HEK293 (cell line): ENCODE data around the gene STAMBPL1.

Experiments
- CTCF ChIA-PET: fragments of 350-600 bp; formaldehyde crosslinking; extraction: SDS; loops from one replicate; lab custom pipeline; 2021; ENCODE audit warnings: antibody characterized with exemption; lab: Yijun Ruan, JAX
- POLR2A ChIA-PET: fragments of 300-600 bp; formaldehyde crosslinking; extraction: SDS; loops from one replicate; lab custom pipeline; 2020; ENCODE audit warnings: antibody characterized with exemption, inconsistent platforms; lab: Yijun Ruan, JAX
- H3K27ac ChIP-seq: fragments of 200-500 bp; sonication (Bioruptor generic); 2 replicates; pipeline ENCODE4 v1.5.1; 2014; ENCODE audit warnings: low read depth, low read length, control low read depth, inconsistent platforms; ENCODE audit errors: extremely low read depth
- H3K36me3 ChIP-seq, 2 experiments: fragments of 200-500 bp in 1 of 2; sonication (Bioruptor generic) in 1 of 2; 1 replicate in 1 of 2; 2 replicates in 1 of 2; pipeline ENCODE4 v1.5.1; 2014 to 2017; ENCODE audit warnings: inconsistent platforms in 2 of 2, low read length in 2 of 2; ENCODE audit not compliant: control insufficient read depth in 2 of 2, insufficient read depth in 1 of 2
- H3K4me1 ChIP-seq: fragments of 200-500 bp; sonication (Bioruptor generic); 2 replicates; pipeline ENCODE4 v1.5.1; 2014; ENCODE audit warnings: mild to moderate bottlenecking, low read length, inconsistent platforms; ENCODE audit not compliant: control insufficient read depth, insufficient read depth
- H3K4me3 ChIP-seq: 2 replicates; pipeline ENCODE4 v1.5.1; 2011; ENCODE audit warnings: low read depth, mild to moderate bottlenecking, control low read depth, low read length, moderate library complexity
- H3K9me3 ChIP-seq: fragments of 200-500 bp; sonication (Bioruptor generic); 2 replicates; pipeline ENCODE4 v1.5.1; 2014; ENCODE audit warnings: low read depth, low read length, inconsistent platforms; ENCODE audit not compliant: control insufficient read depth, insufficient read depth
- CTCF ChIP-seq: fragments of 450-650 bp; formaldehyde crosslinking; IDR thresholded peaks from 2 replicates; pipeline ENCODE4 v1.5.1; 2016; ENCODE audit warnings: missing biosample characterization, missing genetic modification characterization
- GLIS1 ChIP-seq: fragments of 450-650 bp; formaldehyde crosslinking; IDR thresholded peaks from 2 replicates; pipeline ENCODE4 v1.5.1; 2016; ENCODE audit warnings: missing biosample characterization, missing genetic modification characterization
- HOXC10 ChIP-seq: sonication (generic); formaldehyde crosslinking; IDR thresholded peaks from 2 replicates; pipeline ENCODE4 v1.8.1; 2023; ENCODE audit warnings: mild to moderate bottlenecking, missing genetic modification reagents
- KLF17 ChIP-seq: fragments of 450-650 bp; formaldehyde crosslinking; IDR thresholded peaks from 2 replicates; pipeline ENCODE4 v1.5.1; 2016; ENCODE audit warnings: missing biosample characterization, missing genetic modification characterization
- KLF7 ChIP-seq: fragments of 450-650 bp; formaldehyde crosslinking; IDR thresholded peaks from 2 replicates; pipeline ENCODE4 v1.5.1; 2016; ENCODE audit warnings: missing biosample characterization, missing genetic modification characterization, borderline replicate concordance
- PRDM1 ChIP-seq: fragments of 450-650 bp; formaldehyde crosslinking; IDR thresholded peaks from 2 replicates; pipeline ENCODE4; 2016; ENCODE audit warnings: missing biosample characterization, missing genetic modification characterization
- SCRT2 ChIP-seq: fragments of 450-650 bp; formaldehyde crosslinking; IDR thresholded peaks from 2 replicates; pipeline ENCODE4 v1.5.1; 2016; ENCODE audit warnings: missing biosample characterization, missing genetic modification characterization
- SP2 ChIP-seq: fragments of 450-650 bp; formaldehyde crosslinking; IDR thresholded peaks from 2 replicates; pipeline ENCODE4 v1.5.1; 2016; ENCODE audit warnings: missing biosample characterization, missing genetic modification characterization
- ZFHX2 ChIP-seq: fragments of 450-650 bp; formaldehyde crosslinking; conservative IDR thresholded peaks from 2 replicates; pipeline ENCODE4 v1.5.1; 2016; ENCODE audit warnings: missing biosample characterization, missing genetic modification characterization
- ZFP69B ChIP-seq: fragments of 450-650 bp; formaldehyde crosslinking; IDR thresholded peaks from 2 replicates; pipeline ENCODE4 v1.5.1; 2016; ENCODE audit warnings: missing biosample characterization, missing genetic modification characterization
- ZNF112 ChIP-seq: fragments of 450-650 bp; formaldehyde crosslinking; IDR thresholded peaks from 2 replicates; pipeline ENCODE4 v1.5.0; 2017; ENCODE audit warnings: missing biosample characterization, missing genetic modification characterization
- ZNF132 ChIP-seq: fragments of 450-650 bp; formaldehyde crosslinking; IDR thresholded peaks from 2 replicates; pipeline ENCODE4 v1.5.1; 2017; ENCODE audit warnings: missing biosample characterization, missing genetic modification characterization, borderline replicate concordance
- ZNF146 ChIP-seq: fragments of 450-650 bp; formaldehyde crosslinking; IDR thresholded peaks from 2 replicates; pipeline ENCODE4 v1.5.1; 2016; ENCODE audit warnings: missing biosample characterization, missing genetic modification characterization
- ZNF155 ChIP-seq: fragments of 450-650 bp; formaldehyde crosslinking; IDR thresholded peaks from 2 replicates; pipeline ENCODE4 v1.5.1; 2016; ENCODE audit warnings: missing biosample characterization, missing genetic modification characterization
- ZNF211 ChIP-seq: fragments of 450-650 bp; formaldehyde crosslinking; IDR thresholded peaks from 2 replicates; pipeline ENCODE4 v1.5.1; 2016; ENCODE audit warnings: low read depth, missing biosample characterization, missing genetic modification characterization
- ZNF23 ChIP-seq: fragments of 450-650 bp; formaldehyde crosslinking; IDR thresholded peaks from 2 replicates; pipeline ENCODE4 v1.5.1; 2016; ENCODE audit warnings: missing biosample characterization, missing genetic modification characterization, borderline replicate concordance
- ZNF239 ChIP-seq: fragments of 450-650 bp; formaldehyde crosslinking; IDR thresholded peaks from 2 replicates; pipeline ENCODE4 v1.5.1; 2016; ENCODE audit warnings: missing biosample characterization, missing genetic modification characterization
- ZNF350 ChIP-seq: fragments of 450-650 bp; formaldehyde crosslinking; IDR thresholded peaks from 2 replicates; pipeline ENCODE4 v1.5.0; 2017; ENCODE audit warnings: missing biosample characterization, mild to moderate bottlenecking, missing genetic modification characterization
- ZNF362 ChIP-seq: fragments of 450-650 bp; formaldehyde crosslinking; IDR thresholded peaks from 2 replicates; pipeline ENCODE4 v1.5.1; 2016; ENCODE audit warnings: missing biosample characterization, missing genetic modification characterization
- ZNF391 ChIP-seq: fragments of 450-650 bp; formaldehyde crosslinking; IDR thresholded peaks from 2 replicates; pipeline ENCODE4 v1.5.1; 2016; ENCODE audit warnings: low read depth, missing biosample characterization, missing genetic modification characterization, borderline replicate concordance
- ZNF416 ChIP-seq: fragments of 450-650 bp; formaldehyde crosslinking; IDR thresholded peaks from 2 replicates; pipeline ENCODE4 v1.5.1; 2016; ENCODE audit warnings: missing biosample characterization, missing genetic modification characterization
- ZNF423 ChIP-seq: fragments of 450-650 bp; formaldehyde crosslinking; IDR thresholded peaks from 2 replicates; pipeline ENCODE4 v1.5.1; 2016; ENCODE audit warnings: missing biosample characterization, missing genetic modification characterization
- ZNF645 ChIP-seq: fragments of 450-650 bp; formaldehyde crosslinking; IDR thresholded peaks from 2 replicates; pipeline ENCODE4; 2016; ENCODE audit warnings: missing biosample characterization, missing genetic modification characterization
- ZNF664 ChIP-seq: fragments of 450-650 bp; formaldehyde crosslinking; IDR thresholded peaks from 2 replicates; pipeline ENCODE4 v1.5.1; 2016; ENCODE audit warnings: missing biosample characterization, missing genetic modification characterization
- ZNF776 ChIP-seq: fragments of 450-650 bp; formaldehyde crosslinking; IDR thresholded peaks from 2 replicates; pipeline ENCODE4 v1.5.0; 2017; ENCODE audit warnings: missing biosample characterization, missing genetic modification characterization, borderline replicate concordance
- ZNF777 ChIP-seq: fragments of 450-650 bp; formaldehyde crosslinking; IDR thresholded peaks from 2 replicates; pipeline ENCODE4 v1.5.1; 2017; ENCODE audit warnings: missing biosample characterization, missing genetic modification characterization, borderline replicate concordance
- ZNF830 ChIP-seq: fragments of 450-650 bp; IDR thresholded peaks from 2 replicates; pipeline ENCODE4 v1.5.0; 2018; ENCODE audit warnings: missing biosample characterization, missing genetic modification characterization, low read depth, mild to moderate bottlenecking, moderate library complexity
- ZSCAN23 ChIP-seq: fragments of 450-650 bp; formaldehyde crosslinking; IDR thresholded peaks from 2 replicates; pipeline ENCODE4 v1.5.1; 2016; ENCODE audit warnings: missing biosample characterization, missing genetic modification characterization

The STAMBPL1 gene

GRCh38 chr10:88830643-88831268 lies 49.3 kb upstream of the STAMBPL1 start:
- no peaks in the 10 kb centered on the region for H3K36me3 ChIP-seq
- 0 out of 2 replicates have a peak, but pooled peaks cover 3% of the 10 kb centered on the region for H3K4me1 ChIP-seq
- POLR2A ChIA-PET = no interaction called here
- no peak overlapping the region for H3K27ac ChIP-seq
- H3K9me3 ChIP-seq = no peaks in the 10 kb centered on the region
- H3K4me3 ChIP-seq = no peak overlapping the region
- TF ChIP-seq ZNF830 (tag by site-specific recombination) (no peak), ZNF391 (tag by site-specific recombination) (no peak), ZNF423 (no peak), PRDM1 (tag by site-specific recombination) (no peak), ZNF362 (tag by site-specific recombination) (no peak), ZNF23 (no peak), ZNF112 (no peak), SCRT2 (tag by site-specific recombination) (no peak), ZFP69B (no peak), ZNF132 (tag by site-specific recombination) (no peak), ZSCAN23 (tag by site-specific recombination) (no peak), ZNF350 (tag by site-specific recombination) (no peak), ZNF664 (tag by site-specific recombination) (no peak), ZNF211 (tag by site-specific recombination) (no peak)
- CTCF ChIA-PET = interaction anchor here (0.7 to 13.0 kb wide), 4 partner anchors 20 to 265 kb away, joined by 3 to 456 read pairs (median 5); no protein-coding TSS in a partner anchor

GRCh38 chr10:88831709-88832108 lies 48.3 kb upstream of the STAMBPL1 start:
- POLR2A ChIA-PET = no interaction called here
- TF ChIP-seq ZNF830 (tag by site-specific recombination) (no peak), HOXC10 (CRISPR knock-in tag) (no peak), GLIS1 (tag by site-specific recombination) (no peak), ZNF416 (tag by site-specific recombination) (no peak), ZNF777 (no peak), ZFHX2 (tag by site-specific recombination) (no peak), KLF7 (no peak), ZNF645 (tag by site-specific recombination) (no peak), KLF17 (tag by site-specific recombination) (no peak), CTCF (tag by site-specific recombination) (no peak), ZNF155 (no peak), SP2 (tag by site-specific recombination) (no peak), ZNF776 (tag by site-specific recombination) (no peak), ZNF146 (tag by site-specific recombination) (no peak), ZNF239 (no peak)

More at GRCh38 chr10:88831709-88832108, 48.3 kb upstream of the STAMBPL1 start:
- Histone ChIP-seq H3K4me3 (no peak overlapping the region), H3K9me3 (no peaks in the 10 kb centered on the region), H3K27ac (no peak overlapping the region), H3K36me3 (no peaks in the 10 kb centered on the region), H3K4me1 (0 out of 2 replicates have a peak, but pooled peaks cover 3% of the 10 kb centered on the region)
- CTCF ChIA-PET = interaction anchor here (0.6 to 13.0 kb wide), 7 partner anchors 15 to 266 kb away, joined by 3 to 456 read pairs (median 3); no protein-coding TSS in a partner anchor
